Measurements from ENCODE around the gene RUNDC3A. TPM values are rescaled to one million over a fixed set of nuclear protein-coding genes. Genes with fewer than 3 reads are reported as not detected.

The RUNDC3A gene
- polyA plus RNA-seq, 1 donor (not counting 4 experiments of a cell fraction or from before 2014, with no cell fraction given) = 1.6 TPM

DNA sequence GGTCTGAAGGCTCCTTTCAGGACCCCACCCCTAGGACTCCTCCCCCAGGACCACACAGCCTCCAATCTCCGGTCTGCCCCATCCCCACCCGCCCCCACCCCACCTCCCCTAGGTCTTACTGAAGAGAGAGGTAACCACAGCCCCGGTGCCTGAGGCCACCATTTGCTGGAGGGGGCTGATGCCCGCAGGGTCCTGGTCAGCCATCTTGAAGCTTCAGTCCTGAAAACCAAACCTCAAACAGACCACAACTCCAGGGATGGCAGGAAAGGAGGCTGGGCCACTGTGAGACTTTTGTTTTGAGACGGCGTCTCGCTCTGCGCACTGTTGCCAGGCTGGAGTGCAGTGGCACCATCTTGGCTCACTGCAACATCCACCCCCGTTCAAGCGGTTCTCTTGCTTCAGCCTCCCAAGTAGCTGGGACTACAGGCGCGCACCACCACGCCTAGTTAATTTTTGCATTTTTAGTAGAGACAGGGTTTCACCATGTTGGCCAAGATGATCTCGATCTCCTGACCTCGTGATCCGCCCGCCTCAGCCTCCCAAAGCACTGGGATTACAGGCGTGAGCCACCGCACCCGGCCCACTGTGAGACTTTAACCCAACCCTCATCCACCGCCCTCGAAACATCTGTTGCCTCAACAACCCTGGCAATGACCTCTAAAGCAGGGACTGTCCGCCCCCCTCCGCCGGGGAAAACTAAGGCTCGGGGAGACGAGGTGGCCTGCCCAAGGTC lies 15.1 kb downstream of the RUNDC3A start:
- H3K4me1 ChIP-seq (ENCODE audit: control insufficient read depth, extremely low read depth, insufficient read depth, low read length) = peaks cover 4% of the 10 kb centered on the region
- H3K9me1 ChIP-seq (ENCODE audit: control insufficient read depth, extremely low read depth, insufficient read depth, low read length) = no peaks in the 10 kb centered on the region
- peak overlapping the region; percentile 86 for H3K9ac ChIP-seq (ENCODE audit: control insufficient read depth, extremely low read depth, insufficient read depth, low read length)
- peak overlapping the region; percentile 84 to 99 (median 86) for H3K4me3 ChIP-seq (ENCODE audit: control insufficient read depth in 2 of 3, extremely low read depth in 1 of 3, insufficient read depth in 2 of 3, low read depth in 1 of 3, low read length in 3 of 3)
- DNase-seq (ENCODE audit: low read depth, low spot score) (no peak), FAIRE-seq (no peak)
- peak overlapping the region; percentile 78 for H3K27ac ChIP-seq (ENCODE audit: control insufficient read depth, insufficient read depth, low read length)
- H3K36me3 ChIP-seq (ENCODE audit: control insufficient read depth in 2 of 2, extremely low read depth in 1 of 2, insufficient read depth in 2 of 2, low read length in 2 of 2) = peaks cover 25 to 33% of the 10 kb centered on the region in 2 experiments
- H2AFZ ChIP-seq (ENCODE audit: control insufficient read depth, low read length) = no peak overlapping the region
- peaks cover under 1% of the 10 kb centered on the region for H4K20me1 ChIP-seq (ENCODE audit: control insufficient read depth, extremely low read depth, insufficient read depth, low read length)
- TF ChIP-seq EZH2 (IDR thresholded peaks at IDR 0.05; ENCODE audit: low read length) = no peak
- TF ChIP-seq, protein P1, sequence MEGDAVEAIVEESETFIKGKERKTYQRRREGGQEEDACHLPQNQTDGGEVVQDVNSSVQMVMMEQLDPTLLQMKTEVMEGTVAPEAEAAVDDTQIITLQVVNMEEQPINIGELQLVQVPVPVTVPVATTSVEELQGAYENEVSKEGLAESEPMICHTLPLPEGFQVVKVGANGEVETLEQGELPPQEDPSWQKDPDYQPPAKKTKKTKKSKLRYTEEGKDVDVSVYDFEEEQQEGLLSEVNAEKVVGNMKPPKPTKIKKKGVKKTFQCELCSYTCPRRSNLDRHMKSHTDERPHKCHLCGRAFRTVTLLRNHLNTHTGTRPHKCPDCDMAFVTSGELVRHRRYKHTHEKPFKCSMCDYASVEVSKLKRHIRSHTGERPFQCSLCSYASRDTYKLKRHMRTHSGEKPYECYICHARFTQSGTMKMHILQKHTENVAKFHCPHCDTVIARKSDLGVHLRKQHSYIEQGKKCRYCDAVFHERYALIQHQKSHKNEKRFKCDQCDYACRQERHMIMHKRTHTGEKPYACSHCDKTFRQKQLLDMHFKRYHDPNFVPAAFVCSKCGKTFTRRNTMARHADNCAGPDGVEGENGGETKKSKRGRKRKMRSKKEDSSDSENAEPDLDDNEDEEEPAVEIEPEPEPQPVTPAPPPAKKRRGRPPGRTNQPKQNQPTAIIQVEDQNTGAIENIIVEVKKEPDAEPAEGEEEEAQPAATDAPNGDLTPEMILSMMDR (optimal IDR thresholded peaks at IDR 0.05 in 1 of 3, IDR thresholded peaks at IDR 0.05 in 1 of 3, conservative IDR thresholded peaks at IDR 0.05 in 1 of 3; ENCODE audit: extremely low read depth in 1 of 3, insufficient read depth in 2 of 3, low read length in 3 of 3) = no peak
- H3K79me2 ChIP-seq (ENCODE audit: control insufficient read depth, insufficient read depth, low read length) = peaks cover 17% of the 10 kb centered on the region
- no peaks in the 10 kb centered on the region for H3K27me3 ChIP-seq (ENCODE audit: control insufficient read depth, extremely low read depth, insufficient read depth, low read length)
- H3K9me3 ChIP-seq (ENCODE audit: control insufficient read depth, low read depth, low read length) = no peaks in the 10 kb centered on the region
- peak overlapping the region; percentile 74 for H3K4me2 ChIP-seq (ENCODE audit: control insufficient read depth, extremely low read depth, insufficient read depth, low read depth, low read length)
- dilution Hi-C loops (cut with MboI; ENCODE audit: extremely low pct_ligation_motif_present, low sequenced_read_pairs) = no loop called here

GRCh38 chr17:44324092-44324570 lies 15.7 kb downstream of the RUNDC3A start:
- FAIRE-seq = no peak
- Histone ChIP-seq H3K9ac (ENCODE audit: control insufficient read depth, extremely low read depth, insufficient read depth, low read length) (peak overlapping the region; percentile 86), H3K4me3 (ENCODE audit: control insufficient read depth in 2 of 3, extremely low read depth in 1 of 3, insufficient read depth in 2 of 3, low read depth in 1 of 3, low read length in 3 of 3) (peak overlapping the region; percentile 84 to 99 (median 86)), H3K36me3 (ENCODE audit: control insufficient read depth in 2 of 2, extremely low read depth in 1 of 2, insufficient read depth in 2 of 2, low read length in 2 of 2) (peaks cover 25 to 30% of the 10 kb centered on the region in 2 experiments), H3K9me1 (ENCODE audit: control insufficient read depth, extremely low read depth, insufficient read depth, low read length) (no peaks in the 10 kb centered on the region), H3K27me3 (ENCODE audit: control insufficient read depth, extremely low read depth, insufficient read depth, low read length) (no peaks in the 10 kb centered on the region), H3K4me2 (ENCODE audit: control insufficient read depth, extremely low read depth, insufficient read depth, low read depth, low read length) (peak overlapping the region; percentile 74), H2AFZ (ENCODE audit: control insufficient read depth, low read length) (no peak overlapping the region), H3K27ac (ENCODE audit: control insufficient read depth, insufficient read depth, low read length) (peak overlapping the region; percentile 78), H3K4me1 (ENCODE audit: control insufficient read depth, extremely low read depth, insufficient read depth, low read length) (peaks cover 4% of the 10 kb centered on the region), H3K79me2 (ENCODE audit: control insufficient read depth, insufficient read depth, low read length) (peaks cover 17% of the 10 kb centered on the region), H3K9me3 (ENCODE audit: control insufficient read depth, low read depth, low read length) (no peaks in the 10 kb centered on the region), H4K20me1 (ENCODE audit: control insufficient read depth, extremely low read depth, insufficient read depth, low read length) (no peaks in the 10 kb centered on the region)
- no peak for DNase-seq (ENCODE audit: low read depth, low spot score)
- dilution Hi-C loops (cut with MboI; ENCODE audit: extremely low pct_ligation_motif_present, low sequenced_read_pairs) = no loop called here
- TF ChIP-seq, protein P1 (optimal IDR thresholded peaks at IDR 0.05 in 1 of 3, IDR thresholded peaks at IDR 0.05 in 1 of 3, conservative IDR thresholded peaks at IDR 0.05 in 1 of 3; ENCODE audit: extremely low read depth in 1 of 3, insufficient read depth in 2 of 3, low read length in 3 of 3) = no peak
- no peak for TF ChIP-seq EZH2 (IDR thresholded peaks at IDR 0.05; ENCODE audit: low read length)
